LNCaP clone FGC (cell line): ENCODE measurements around the gene IKBKG.

ENCODE experiments used
- DNase-seq: peaks from one replicate; pipeline ENCODE4 v3.0.0-alpha.2; 2011; ENCODE audit warnings: low read depth
- H3K4me3 ChIP-seq: 2 replicates; pipeline ENCODE4 v1.5.1; 2011; ENCODE audit warnings: mild to moderate bottlenecking, low read depth, low read length, control low read depth
- TF ChIP-seq, protein P1 (sequence below): IDR thresholded peaks from 2 replicates; pipeline ENCODE4 v1.5.1; 2012; ENCODE audit warnings: mild to moderate bottlenecking; ENCODE audit not compliant: control insufficient read depth, insufficient read depth; ENCODE audit errors: extremely low read depth

IKBKG gene

DNA sequence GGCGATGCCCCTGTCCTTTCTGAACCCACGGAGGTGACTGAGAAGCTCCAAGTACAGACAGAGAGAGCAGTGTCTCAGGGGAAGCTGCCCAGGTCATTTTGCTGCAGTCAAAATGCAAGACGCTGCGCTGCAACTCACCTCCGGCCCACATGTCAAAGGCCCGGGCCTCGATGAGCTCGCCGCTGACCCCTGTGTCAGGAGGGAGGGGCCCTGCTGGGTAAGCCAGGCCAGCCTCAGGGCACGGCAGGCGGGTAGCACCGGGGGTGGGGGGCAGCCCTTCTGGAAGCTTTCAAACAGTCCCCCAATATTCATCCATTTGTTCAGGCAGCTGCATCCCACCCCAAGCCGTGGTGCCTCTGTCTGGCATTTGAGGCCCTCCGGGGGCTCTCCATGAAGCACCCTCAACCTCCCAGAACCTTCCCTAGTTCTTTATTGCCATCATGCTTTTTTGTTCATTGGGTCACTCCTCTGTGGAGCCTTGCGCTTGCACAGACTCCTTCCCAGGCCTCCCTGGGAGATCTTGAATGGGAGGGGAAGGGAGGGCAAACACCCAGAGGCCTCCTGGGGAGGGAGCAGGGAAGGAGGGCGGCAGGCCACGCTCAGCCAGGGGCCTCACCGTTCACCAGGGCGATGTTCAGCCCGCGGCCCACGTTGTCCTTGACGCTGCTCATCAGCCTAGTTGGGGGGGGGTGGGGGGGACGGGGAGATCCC is 39.6 kb upstream of the IKBKG start:
- H3K4me3 ChIP-seq = no peak overlapping the region
- TF ChIP-seq, protein P1, sequence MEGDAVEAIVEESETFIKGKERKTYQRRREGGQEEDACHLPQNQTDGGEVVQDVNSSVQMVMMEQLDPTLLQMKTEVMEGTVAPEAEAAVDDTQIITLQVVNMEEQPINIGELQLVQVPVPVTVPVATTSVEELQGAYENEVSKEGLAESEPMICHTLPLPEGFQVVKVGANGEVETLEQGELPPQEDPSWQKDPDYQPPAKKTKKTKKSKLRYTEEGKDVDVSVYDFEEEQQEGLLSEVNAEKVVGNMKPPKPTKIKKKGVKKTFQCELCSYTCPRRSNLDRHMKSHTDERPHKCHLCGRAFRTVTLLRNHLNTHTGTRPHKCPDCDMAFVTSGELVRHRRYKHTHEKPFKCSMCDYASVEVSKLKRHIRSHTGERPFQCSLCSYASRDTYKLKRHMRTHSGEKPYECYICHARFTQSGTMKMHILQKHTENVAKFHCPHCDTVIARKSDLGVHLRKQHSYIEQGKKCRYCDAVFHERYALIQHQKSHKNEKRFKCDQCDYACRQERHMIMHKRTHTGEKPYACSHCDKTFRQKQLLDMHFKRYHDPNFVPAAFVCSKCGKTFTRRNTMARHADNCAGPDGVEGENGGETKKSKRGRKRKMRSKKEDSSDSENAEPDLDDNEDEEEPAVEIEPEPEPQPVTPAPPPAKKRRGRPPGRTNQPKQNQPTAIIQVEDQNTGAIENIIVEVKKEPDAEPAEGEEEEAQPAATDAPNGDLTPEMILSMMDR = no peak
- no peak for DNase-seq

DNA sequence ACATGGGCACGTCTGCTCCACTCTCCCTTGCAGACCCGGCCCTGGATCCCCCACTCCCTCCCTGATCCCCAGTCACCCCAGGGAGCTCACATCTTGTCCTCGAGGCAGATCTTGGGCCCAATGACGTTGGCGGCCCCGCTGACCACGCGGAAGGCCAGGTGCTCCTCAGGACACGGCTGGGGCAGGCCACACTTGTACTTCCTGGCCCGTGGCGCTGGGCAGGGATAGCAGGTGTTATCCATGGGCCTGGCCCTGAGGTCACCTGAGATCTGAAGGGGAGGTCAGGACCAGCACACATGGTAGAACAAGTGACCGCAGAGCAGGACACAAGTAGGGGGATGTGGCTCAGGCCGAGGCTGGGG is 39.1 kb upstream of the IKBKG start:
- TF ChIP-seq, protein P1 = no peak
- H3K4me3 ChIP-seq = no peak overlapping the region
- DNase-seq = no peak

DNA sequence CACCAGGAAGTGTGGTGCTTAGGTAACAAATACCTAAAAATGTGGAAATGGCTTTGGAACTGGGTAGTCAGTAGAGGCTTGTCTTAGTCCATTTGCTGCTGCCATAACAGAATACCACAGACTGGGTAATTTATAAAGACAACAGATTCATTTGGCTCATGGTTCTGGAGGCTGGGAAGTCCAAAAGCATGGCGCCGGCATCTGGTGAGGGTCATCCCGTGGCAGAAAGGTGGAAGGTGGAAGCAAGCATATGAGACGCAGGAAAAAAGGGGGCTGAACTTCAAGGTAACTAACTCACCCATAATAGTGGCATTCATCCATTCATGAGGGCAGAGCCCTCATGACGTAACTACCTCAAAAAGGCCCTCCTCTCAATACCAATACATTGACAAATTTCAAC is 38.0 kb upstream of the IKBKG start:
- TF ChIP-seq, protein P1 = no peak
- no peak overlapping the region for H3K4me3 ChIP-seq
- DNase-seq = no peak

DNA sequence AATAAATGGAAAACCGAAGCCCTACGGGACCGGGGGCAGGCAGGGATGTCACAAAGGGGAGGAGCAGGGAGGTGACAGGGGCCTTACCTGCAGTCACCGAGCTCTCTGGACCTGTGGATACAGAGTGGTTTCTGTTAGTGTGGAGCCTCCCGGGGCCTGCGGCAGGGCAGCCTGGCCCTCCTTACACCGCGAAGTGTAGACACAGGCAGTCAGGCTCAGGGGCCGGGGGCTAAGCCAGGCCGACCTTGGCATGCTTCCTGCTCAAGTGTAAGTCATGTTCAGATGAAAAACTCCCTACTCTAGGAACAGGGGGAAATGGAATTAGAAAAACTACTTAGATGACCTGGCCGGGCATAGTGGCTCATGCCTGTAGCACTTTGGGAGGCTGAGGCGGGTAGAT is 35.7 kb upstream of the IKBKG start:
- DNase-seq = no peak

DNA sequence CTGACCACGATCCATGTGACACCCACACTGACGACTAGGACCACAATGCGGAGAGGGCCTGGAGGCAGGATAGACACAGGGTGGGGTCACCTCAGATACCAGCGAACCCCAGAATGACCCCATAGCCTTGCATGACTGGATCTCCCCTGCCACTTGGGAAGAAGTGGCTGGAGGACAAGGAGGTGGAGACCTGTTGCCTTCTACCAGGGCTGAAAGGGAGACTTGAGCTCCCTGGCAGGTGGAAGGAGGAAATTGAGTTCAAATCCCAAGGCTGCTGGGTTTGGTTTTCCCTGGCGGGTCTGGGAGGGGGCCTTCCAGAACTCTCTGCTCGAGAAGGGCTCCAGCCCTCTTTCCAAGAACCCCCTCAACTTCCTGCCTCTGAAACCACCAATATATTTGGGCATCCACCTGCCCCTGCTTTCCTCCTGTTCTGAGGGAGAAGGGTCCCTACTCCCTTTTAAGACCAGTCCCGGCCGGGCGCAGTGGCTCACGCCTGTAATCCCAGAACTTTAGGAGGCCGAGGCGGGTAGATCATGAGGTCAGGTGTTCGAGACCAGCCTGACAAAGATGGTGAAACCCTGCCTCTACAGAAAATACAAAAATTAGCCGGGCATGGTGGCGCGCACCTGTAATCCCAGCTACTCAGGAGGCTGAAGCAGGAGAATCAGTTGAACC is 34.4 kb upstream of the IKBKG start:
- no peak overlapping the region for H3K4me3 ChIP-seq
- DNase-seq = no peak
- TF ChIP-seq, protein P1 = no peak

More for the DNA sequence above, 35.7 kb upstream of the IKBKG start:
- no peak overlapping the region for H3K4me3 ChIP-seq
- TF ChIP-seq, protein P1 = no peak

DNA sequence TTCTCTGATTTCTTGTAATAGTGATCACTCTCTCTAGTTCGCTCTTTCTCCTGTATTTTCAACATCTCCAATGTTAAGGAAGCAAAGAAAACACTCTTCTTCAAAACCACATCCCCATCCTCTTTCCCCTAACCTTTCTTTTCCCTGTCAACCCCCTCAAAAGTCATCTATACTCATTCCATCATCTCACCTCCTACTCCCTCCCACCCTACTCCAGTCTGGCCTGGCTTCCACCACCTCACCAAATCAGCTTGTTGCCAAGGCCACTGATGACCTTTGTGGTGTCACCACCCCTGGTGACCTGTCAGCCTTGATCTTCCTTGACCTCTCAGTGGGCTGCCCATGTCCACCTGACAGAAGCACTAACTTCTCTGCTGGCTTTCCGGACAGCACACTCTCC is 33.7 kb upstream of the IKBKG start:
- no peak for DNase-seq
- TF ChIP-seq, protein P1 = no peak
- no peak overlapping the region for H3K4me3 ChIP-seq
